Psoas muscle (tissue), 8 donors: ENCODE measurements around the gene AGRP. TPM values are rescaled to one million over a fixed set of nuclear protein-coding genes. Genes with fewer than 3 reads are reported as not detected.

Source experiments
- ATAC-seq, 4 donors: fragments of 200-7000 bp; cut with Tn5 transposase; one replicate each; pipeline ENCODE4 v1.9.1; 2020; ENCODE audit warnings: moderate library complexity in 3 of 4, mild to moderate bottlenecking in 2 of 4
- DNase-seq, 2 donors: peaks; one replicate each; pipeline ENCODE4 v3.0.0-alpha.2; 2020
- H3K27ac ChIP-seq: fragments of 200-600 bp; one replicate; pipeline ENCODE4 v1.8.0; 2022
- H3K27me3 ChIP-seq, 3 donors: fragments of 200-600 bp in 1 of 3; one replicate each; pipeline versions ENCODE4 v1.6.1 to v1.8.0; 2013 to 2022; ENCODE audit warnings: low read length in 2 of 3, mild to moderate bottlenecking in 2 of 3, moderate library complexity in 1 of 3; ENCODE audit not compliant: insufficient read depth in 3 of 3
- H3K36me3 ChIP-seq, 2 donors: fragments of 200-600 bp in 1 of 2; one replicate each; pipeline versions ENCODE4 v1.6.1 to v1.8.0; 2013 to 2022; ENCODE audit warnings: low read depth in 1 of 2, mild to moderate bottlenecking in 1 of 2, moderate library complexity in 1 of 2; ENCODE audit not compliant: insufficient read depth in 1 of 2
- H3K4me1 ChIP-seq: fragments of 200-600 bp; one replicate; pipeline ENCODE4 v1.8.0; 2022
- H3K4me3 ChIP-seq: fragments of 200-600 bp; one replicate; pipeline ENCODE4 v1.8.0; 2022; ENCODE audit warnings: mild to moderate bottlenecking
- H3K9me3 ChIP-seq: fragments of 200-600 bp; one replicate; pipeline ENCODE4 v1.8.0; 2022
- WGBS, 3 donors: extraction: QIAGEN DNeasy Blood & Tissue Kit; methylation state at CpG; one replicate each; pipeline versions ENCODE4 v1.1.6 to v1.1.7; 2013; 5-methylcytosine and 5-hydroxymethylcytosine counted together
- intact Hi-C, 2 donors: fragments of 100-400 bp; cut with DNase I; formaldehyde crosslinking; loops; one replicate each; pipeline versions ENCODE4 v1.11.0 to v1.14.2; 2022
- polyA plus RNA-seq, 3 donors: library from polyadenylated mRNA; stranded (reverse); fragments of 200-250 nt; gene quantifications; one replicate each; pipeline ENCODE4 v1.2.3, GENCODE V29; 2013
- total RNA-seq, 4 donors: library from RNA; stranded (reverse); fragmentation: NEBNext Ultra II Directional in 2 of 4; extraction: Animal tissue kit (Norgen Biotek cat#: 25700) in 2 of 4; gene quantifications; one replicate each; pipeline versions ENCODE4 v1.2.1 to v1.2.4, GENCODE V29; 2021 to 2023
- TF ChIP-seq, protein P1 (sequence below): fragments of 200-600 bp; IDR thresholded peaks from one replicate; pipeline ENCODE4 v1.8.0; 2022; ENCODE audit warnings: antibody characterized with exemption
- donor health status: healthy with polysubstance abuse.
- donor health status: DM: no; HTN: no; CAD: no; lungs with moderate emphysema.
- donor health status: Bipolar disorder and iron deficiency.
- donor health status: healthy.
- donor health status: DM: yes; HTN: yes; CAD: no.
- donor health status: DM: no; HTN: no; CAD: no.
- donor health status: DM: no; HTN: no; CAD: no.
- donor health status: DM: yes; HTN: yes; CAD: no.

AGRP gene
- total and polyA plus RNA-seq, 7 donors, result not detected

GRCh38 chr16:67461600-67462278, 21.6 kb downstream of the AGRP start:
- peak in 1 of 2 donors; percentile 80 for DNase-seq
- Histone ChIP-seq H3K27ac (no peak overlapping the region), H3K9me3 (no peaks in the 10 kb centered on the region), H3K36me3 (peaks cover 0 to 5% of the 10 kb centered on the region in 2 donors), H3K27me3 (no peaks in the 10 kb centered on the region), H3K4me3 (no peak overlapping the region), H3K4me1 (peaks cover 92% of the 10 kb centered on the region)
- TF ChIP-seq, protein P1, sequence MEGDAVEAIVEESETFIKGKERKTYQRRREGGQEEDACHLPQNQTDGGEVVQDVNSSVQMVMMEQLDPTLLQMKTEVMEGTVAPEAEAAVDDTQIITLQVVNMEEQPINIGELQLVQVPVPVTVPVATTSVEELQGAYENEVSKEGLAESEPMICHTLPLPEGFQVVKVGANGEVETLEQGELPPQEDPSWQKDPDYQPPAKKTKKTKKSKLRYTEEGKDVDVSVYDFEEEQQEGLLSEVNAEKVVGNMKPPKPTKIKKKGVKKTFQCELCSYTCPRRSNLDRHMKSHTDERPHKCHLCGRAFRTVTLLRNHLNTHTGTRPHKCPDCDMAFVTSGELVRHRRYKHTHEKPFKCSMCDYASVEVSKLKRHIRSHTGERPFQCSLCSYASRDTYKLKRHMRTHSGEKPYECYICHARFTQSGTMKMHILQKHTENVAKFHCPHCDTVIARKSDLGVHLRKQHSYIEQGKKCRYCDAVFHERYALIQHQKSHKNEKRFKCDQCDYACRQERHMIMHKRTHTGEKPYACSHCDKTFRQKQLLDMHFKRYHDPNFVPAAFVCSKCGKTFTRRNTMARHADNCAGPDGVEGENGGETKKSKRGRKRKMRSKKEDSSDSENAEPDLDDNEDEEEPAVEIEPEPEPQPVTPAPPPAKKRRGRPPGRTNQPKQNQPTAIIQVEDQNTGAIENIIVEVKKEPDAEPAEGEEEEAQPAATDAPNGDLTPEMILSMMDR, result no peak
- ATAC-seq, result peak in 2 of 4 donors; percentile 66 to 67
- 35 to 86% (median 64%) methylated on average over 8 of the region's 8 CpGs for WGBS, 3 donors
- intact Hi-C loops, result loop anchor here in 1 of 2 donors (5.0 kb wide), 2 partner anchors 94 to 189 kb away; no protein-coding TSS in a partner anchor

DNA sequence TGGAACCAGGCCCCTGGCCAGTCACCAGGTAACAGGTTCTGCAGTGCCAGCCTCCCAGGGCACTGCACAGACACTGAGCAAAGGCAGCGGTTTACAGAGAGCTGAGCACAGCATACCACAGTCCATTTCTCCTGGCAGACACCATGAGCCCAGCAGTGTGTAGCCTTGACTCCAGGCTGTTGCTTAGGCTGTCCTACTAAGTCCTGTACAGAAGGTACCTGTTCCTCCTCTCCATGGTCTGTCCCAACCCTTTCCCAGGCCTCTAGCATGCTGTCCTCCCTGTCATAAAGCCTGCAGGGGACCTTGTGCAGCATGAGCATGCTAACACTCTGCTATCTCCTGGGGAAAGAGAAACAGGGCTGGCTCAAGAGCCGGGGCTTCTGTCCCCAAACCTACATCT, 22.4 kb downstream of the AGRP start:
- WGBS, 3 donors, result 74 to 88% (median 81%) methylated on average over 2 of the region's 2 CpGs
- intact Hi-C loops, result loop anchor here in 1 of 2 donors (5.0 kb wide), 2 partner anchors 94 to 189 kb away; no protein-coding TSS in a partner anchor
- Histone ChIP-seq H3K27me3 (no peaks in the 10 kb centered on the region), H3K4me3 (no peak overlapping the region), H3K9me3 (no peaks in the 10 kb centered on the region), H3K36me3 (peaks cover 0 to 5% of the 10 kb centered on the region in 2 donors), H3K4me1 (peaks cover 100% of the 10 kb centered on the region), H3K27ac (no peak overlapping the region)
- TF ChIP-seq, protein P1, result no peak
- ATAC-seq (no peak), DNase-seq (peak in 1 of 2 donors; percentile 36)

DNA sequence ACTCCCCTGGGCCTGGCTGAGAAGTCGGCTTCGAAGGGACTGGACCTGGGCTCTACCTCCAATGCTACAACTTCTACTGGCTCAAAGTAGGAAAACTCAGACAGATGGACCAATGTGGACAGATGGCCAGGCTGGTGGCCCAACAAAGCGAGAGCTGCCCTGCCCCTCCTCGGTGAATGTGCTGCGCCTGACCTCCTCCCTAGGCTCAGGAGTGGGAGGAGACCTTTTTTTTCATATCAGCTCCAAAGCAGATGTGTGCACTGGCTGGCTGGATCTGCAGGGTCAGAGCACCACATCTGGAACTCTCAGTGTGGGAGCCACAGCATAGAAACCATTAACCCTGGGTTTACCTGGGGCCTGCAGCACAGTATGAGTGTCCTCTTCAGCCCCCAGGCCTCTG, 23.2 kb downstream of the AGRP start:
- 60 to 78% (median 63%) methylated on average over 5 of the region's 5 CpGs for WGBS, 3 donors
- TF ChIP-seq, protein P1, result no peak
- H3K36me3 ChIP-seq, result peaks cover 0 to 5% of the 10 kb centered on the region in 2 donors
- intact Hi-C loops, result loop anchor here in 1 of 2 donors (5.0 kb wide), 2 partner anchors 93 to 188 kb away; no protein-coding TSS in a partner anchor
- peaks cover 100% of the 10 kb centered on the region for H3K4me1 ChIP-seq
- DNase-seq, result peak in 1 of 2 donors; percentile 73
- no peaks in the 10 kb centered on the region for H3K27me3 ChIP-seq
- H3K4me3 ChIP-seq, result no peak overlapping the region
- peak overlapping the region; percentile 44 for H3K27ac ChIP-seq
- no peaks in the 10 kb centered on the region for H3K9me3 ChIP-seq
- no peak for ATAC-seq

DNA sequence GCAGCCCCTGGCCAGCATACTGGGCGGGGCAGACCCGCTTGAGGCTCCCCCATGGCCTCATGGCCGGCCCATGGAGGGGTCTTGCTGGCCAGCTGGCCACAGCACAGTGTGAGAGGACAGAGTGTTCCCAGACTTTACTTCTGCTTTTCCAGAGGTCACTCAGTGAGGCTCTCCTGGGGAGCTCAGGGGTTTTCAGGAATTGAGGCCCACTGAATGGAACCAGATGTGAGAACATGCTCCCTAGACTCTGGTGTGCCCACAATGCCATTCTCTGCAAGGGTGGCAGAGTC, 23.5 kb downstream of the AGRP start:
- TF ChIP-seq, protein P1, result no peak
- intact Hi-C loops, result loop anchor here in 1 of 2 donors (5.0 kb wide), 2 partner anchors 93 to 188 kb away; no protein-coding TSS in a partner anchor
- peak overlapping the region; percentile 44 for H3K27ac ChIP-seq
- peak; percentile 46 to 77 for DNase-seq
- H3K9me3 ChIP-seq, result no peaks in the 10 kb centered on the region
- H3K27me3 ChIP-seq, result no peaks in the 10 kb centered on the region
- peaks cover 0 to 5% of the 10 kb centered on the region in 2 donors for H3K36me3 ChIP-seq
- H3K4me3 ChIP-seq, result no peak overlapping the region
- peak in 1 of 4 donors; percentile 13 for ATAC-seq
- 33 to 50% (median 40%) methylated on average over 2 to 3 of the region's 3 CpGs for WGBS, 3 donors
- peaks cover 98% of the 10 kb centered on the region for H3K4me1 ChIP-seq
